ENCODE data around the gene EPHB6.

Gene EPHB6

DNA sequence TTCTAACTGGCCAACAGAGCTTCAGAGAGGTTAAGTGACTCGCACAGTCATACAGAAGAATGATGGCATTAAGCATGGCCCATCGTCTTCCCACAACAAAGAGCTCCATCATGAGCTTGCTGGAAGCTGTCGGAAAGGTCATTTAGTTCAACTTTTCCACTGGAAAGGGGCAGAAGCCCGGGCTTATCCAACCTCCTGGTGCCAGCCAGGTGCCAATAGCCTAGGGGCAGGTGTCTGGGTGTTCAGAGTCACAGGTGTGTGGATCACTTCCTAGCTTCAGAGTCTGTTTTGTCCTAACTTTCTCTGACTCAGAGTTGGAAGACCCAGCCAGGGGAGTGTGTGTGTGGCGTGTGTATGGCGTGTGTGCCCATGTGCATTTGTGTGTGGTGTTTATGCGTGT, 32.0 kb downstream of the EPHB6 start:
- no peak for DNase-seq
- in situ Hi-C loops (cut with MboI; ENCODE audit: low pct_unique_long_range_greater_than_20kb, low sequenced_read_pairs), result no loop called here

DNA sequence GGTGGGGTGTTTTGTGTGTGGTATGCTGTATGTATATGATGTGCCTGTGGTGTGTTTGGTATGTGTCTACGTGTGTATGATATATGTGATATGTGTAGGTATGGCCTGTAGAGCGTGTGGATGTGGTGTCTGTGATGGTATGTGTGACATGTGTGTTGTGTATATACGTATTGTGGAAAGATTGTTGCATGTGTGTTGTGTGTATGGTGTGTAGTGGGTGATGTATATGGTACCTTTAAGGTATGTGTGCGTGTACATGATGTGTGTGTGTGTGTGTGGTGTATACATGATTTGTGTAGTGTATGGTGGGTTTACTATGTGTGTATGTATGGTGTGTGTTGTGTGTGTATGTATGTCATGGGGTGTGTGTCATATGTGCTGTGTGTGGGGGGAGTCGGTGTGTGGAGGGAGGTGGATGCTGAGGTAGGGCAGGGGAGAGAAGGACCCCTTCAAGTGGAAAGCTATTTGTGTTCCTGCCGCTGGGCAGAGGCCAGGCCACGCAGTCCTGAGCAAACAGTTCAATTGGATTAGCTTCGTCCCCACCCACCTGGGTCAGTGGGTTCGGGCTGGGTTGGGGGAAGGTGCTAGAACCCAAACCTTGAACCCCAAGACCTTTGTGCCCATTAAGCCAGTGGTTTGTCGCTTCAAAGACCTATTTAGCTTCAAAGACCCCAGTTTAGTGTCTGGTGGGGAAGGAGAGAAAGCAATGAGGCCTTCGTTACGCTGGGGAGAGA, 32.6 kb downstream of the EPHB6 start:
- DNase-seq, result no peak
- in situ Hi-C loops (cut with MboI; ENCODE audit: low pct_unique_long_range_greater_than_20kb, low sequenced_read_pairs), result no loop called here

GRCh38 chr7:142889816-142890215, 34.9 kb downstream of the EPHB6 start:
- in situ Hi-C loops (cut with MboI; ENCODE audit: low pct_unique_long_range_greater_than_20kb, low sequenced_read_pairs), result no loop called here
- DNase-seq, result no peak

- in situ Hi-C loops (cut with MboI; ENCODE audit: low pct_unique_long_range_greater_than_20kb, low sequenced_read_pairs), result no loop called here
- no peak for DNase-seq
These were observed 36.1 kb downstream of the EPHB6 start for GRCh38 chr7:142890874-142891485.

GRCh38 chr7:142891490-142892082, 36.7 kb downstream of the EPHB6 start:
- in situ Hi-C loops (cut with MboI; ENCODE audit: low pct_unique_long_range_greater_than_20kb, low sequenced_read_pairs), result no loop called here
- DNase-seq, result no peak

- in situ Hi-C loops (cut with MboI; ENCODE audit: low pct_unique_long_range_greater_than_20kb, low sequenced_read_pairs), result no loop called here
- no peak for DNase-seq
These were observed 38.1 kb downstream of the EPHB6 start for GRCh38 chr7:142892951-142893350.

- in situ Hi-C loops (cut with MboI; ENCODE audit: low pct_unique_long_range_greater_than_20kb, low sequenced_read_pairs), result no loop called here
- DNase-seq, result no peak
These were observed 39.5 kb downstream of the EPHB6 start for GRCh38 chr7:142894112-142894984.

DNA sequence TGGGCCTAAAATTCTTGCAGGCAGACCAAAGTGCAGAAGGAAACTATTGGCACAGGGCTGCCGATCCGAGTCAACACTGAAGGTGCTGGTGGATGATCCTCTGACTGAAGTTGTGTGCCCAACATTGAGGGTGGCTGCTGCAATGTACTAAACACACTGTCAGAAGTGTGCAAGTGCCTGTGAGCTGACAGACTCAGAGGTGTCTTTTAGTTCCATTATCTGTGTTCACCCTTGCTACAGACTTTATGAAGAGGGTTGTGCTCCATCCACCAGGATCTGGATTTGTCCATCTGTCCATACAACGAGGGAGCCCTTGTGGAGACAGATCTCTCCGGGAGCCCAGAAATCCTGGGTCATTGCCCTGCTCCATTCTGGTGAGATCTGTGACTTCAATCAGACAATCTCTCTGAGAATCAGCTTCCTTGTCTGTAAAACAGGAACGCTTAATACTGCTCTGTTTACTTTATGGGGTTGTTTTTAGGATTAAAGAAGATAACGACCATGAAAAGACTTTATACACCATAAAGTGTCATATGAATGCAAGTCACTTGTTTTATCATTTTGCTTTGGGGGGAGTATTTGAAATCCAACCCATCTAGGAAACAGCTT, 40.2 kb downstream of the EPHB6 start:
- no peak for DNase-seq
- in situ Hi-C loops (cut with MboI; ENCODE audit: low pct_unique_long_range_greater_than_20kb, low sequenced_read_pairs), result no loop called here

DNA sequence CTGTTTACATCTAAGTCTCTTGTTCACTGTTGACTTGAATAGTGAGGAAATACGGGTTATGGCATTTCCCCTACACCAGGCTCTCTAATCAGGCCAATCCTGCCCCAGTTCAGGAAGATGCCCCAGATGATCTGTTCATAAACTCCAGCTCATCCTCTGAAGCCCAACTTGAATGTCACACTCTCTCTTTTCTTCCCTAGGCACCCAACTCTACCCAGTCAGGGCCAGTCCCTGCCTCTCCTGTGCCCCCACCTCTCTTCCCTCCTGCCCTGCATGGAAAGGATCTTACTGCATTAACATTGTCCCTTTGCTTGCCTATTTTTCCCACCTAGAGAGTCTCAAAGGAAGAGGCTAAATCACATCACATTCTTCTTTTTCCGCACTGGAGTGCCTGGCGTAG, 41.3 kb downstream of the EPHB6 start:
- no peak for DNase-seq
- in situ Hi-C loops (cut with MboI; ENCODE audit: low pct_unique_long_range_greater_than_20kb, low sequenced_read_pairs), result no loop called here

DNA sequence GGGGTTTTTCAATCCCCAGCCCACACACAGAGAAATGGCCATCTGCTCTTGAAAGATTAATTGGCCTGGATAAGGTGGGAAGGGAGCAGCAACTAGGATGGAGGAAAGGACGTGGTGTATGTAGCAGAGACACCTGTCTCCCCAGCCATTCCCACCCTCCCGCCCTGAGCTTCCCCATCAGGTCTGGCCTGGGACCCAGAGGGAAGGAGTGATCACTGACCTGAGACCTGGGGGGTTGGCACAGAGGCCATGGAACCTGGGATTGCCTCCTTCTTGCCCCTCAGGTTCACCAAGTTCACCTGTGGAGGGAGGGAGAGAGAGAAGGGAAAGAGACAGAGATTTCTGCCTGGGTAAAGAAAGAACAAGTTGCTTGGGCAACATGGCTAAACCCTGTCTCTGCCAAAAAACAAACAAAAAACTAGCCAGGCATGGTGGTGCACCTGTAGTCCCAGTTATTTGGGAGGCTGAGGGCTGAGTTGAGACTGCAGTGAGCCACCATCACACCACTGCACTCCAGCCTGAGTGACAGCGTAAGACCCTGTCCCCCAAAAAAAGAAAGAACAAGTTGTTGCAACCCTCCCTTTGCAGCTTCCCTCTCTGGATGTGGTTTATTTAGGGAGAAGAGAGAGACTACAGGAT, 42.0 kb downstream of the EPHB6 start:
- no peak for DNase-seq
- in situ Hi-C loops (cut with MboI; ENCODE audit: low pct_unique_long_range_greater_than_20kb, low sequenced_read_pairs), result no loop called here

GRCh38 chr7:142897691-142898090, 42.8 kb downstream of the EPHB6 start:
- in situ Hi-C loops (cut with MboI; ENCODE audit: low pct_unique_long_range_greater_than_20kb, low sequenced_read_pairs), result no loop called here
- DNase-seq, result no peak

- DNase-seq, result no peak
- in situ Hi-C loops (cut with MboI; ENCODE audit: low pct_unique_long_range_greater_than_20kb, low sequenced_read_pairs), result no loop called here
These were observed 43.7 kb downstream of the EPHB6 start for GRCh38 chr7:142898377-142899170.

GRCh38 chr7:142899661-142900060, 44.8 kb downstream of the EPHB6 start:
- in situ Hi-C loops (cut with MboI; ENCODE audit: low pct_unique_long_range_greater_than_20kb, low sequenced_read_pairs), result no loop called here
- DNase-seq, result no peak

- DNase-seq, result no peak
- in situ Hi-C loops (cut with MboI; ENCODE audit: low pct_unique_long_range_greater_than_20kb, low sequenced_read_pairs), result no loop called here
These were observed 46.8 kb downstream of the EPHB6 start for GRCh38 chr7:142901426-142902259.

DNA sequence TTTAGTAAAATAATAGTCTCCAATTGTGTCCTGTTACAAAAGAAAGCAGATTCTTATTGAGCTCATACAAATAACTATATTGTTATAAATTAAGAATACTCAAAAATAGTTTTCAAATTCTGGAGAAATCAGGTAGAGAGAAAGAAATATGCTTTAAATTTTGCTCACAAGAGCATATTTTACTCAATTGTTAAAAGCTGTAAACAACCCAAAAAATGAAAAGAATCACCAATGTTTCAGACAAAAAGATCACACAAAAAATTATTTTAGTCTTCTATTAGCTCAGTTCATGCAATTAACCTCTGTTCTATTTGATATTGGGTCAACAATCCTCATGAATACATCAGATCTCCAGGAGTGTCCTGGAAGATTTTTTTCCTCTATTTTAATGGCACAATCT, 49.3 kb downstream of the EPHB6 start:
- in situ Hi-C loops (cut with MboI; ENCODE audit: low pct_unique_long_range_greater_than_20kb, low sequenced_read_pairs), result no loop called here
- DNase-seq, result no peak

DNA sequence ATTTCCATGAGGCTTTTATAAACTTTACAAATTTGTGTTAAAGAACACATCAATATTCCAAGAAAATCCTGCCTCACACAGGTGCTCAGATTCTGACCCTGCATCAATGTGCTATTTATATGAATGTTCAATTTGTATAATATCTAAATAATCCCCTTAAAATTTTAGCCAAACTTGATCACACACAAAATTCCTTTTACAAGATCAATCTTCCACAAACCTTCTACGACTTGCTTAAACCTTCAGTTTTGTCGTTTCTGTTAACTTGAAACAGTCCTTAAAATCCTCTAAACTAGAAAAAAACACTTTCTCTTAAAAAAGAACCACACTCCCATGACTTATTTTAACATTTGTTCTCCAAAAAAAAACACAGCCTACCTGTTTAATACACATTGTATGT, 50.9 kb downstream of the EPHB6 start:
- in situ Hi-C loops (cut with MboI; ENCODE audit: low pct_unique_long_range_greater_than_20kb, low sequenced_read_pairs), result no loop called here
- DNase-seq, result no peak

DNA sequence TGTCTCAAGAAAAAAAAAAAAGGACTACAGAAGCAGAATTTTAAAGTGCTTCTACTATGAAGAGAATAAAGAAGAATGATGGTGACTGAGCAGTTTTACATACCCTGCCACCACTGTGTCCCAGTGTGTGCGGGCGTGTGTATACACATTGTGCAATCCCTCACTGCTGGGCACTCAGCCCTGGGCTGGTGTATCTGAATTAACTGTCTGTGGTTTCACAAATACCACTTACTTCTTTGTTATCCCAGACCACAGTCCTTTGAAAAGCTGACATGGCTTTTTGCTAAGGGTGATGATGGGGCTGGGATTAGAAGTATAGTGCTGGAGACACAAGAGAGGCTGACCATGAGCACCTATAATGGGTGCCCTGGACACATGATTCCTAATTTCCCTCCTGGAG, 51.8 kb downstream of the EPHB6 start:
- no peak for DNase-seq
- in situ Hi-C loops (cut with MboI; ENCODE audit: low pct_unique_long_range_greater_than_20kb, low sequenced_read_pairs), result no loop called here

Measured in KBM-7 (cell line).